GM06990 (cell line): ENCODE data around the gene TSPAN12.
A peak's percentile ranks its signal among the peaks of the same experiment; 100 is the strongest.
"Not testable (repeated sequence)": the region's sequence is repeated elsewhere in the genome, so short reads cannot be mapped to it uniquely, and the experiment has no call there.

ENCODE experiments used
- DNase-seq: peaks from one replicate; pipeline ENCODE4 v3.0.0-alpha.2; 2011; ENCODE audit not compliant: insufficient read length; ENCODE audit errors: extremely low read depth
- H3K27me3 ChIP-seq: replicated peaks from 2 replicates; pipeline ENCODE4 v1.6.0; 2011; ENCODE audit warnings: low read length; ENCODE audit not compliant: control insufficient read depth, insufficient read depth
- H3K36me3 ChIP-seq: 2 replicates; pipeline ENCODE4 v1.5.1; 2011; ENCODE audit warnings: low read length; ENCODE audit not compliant: control insufficient read depth, insufficient read depth
- H3K4me3 ChIP-seq: replicated peaks from 2 replicates; pipeline ENCODE4 v1.5.1; 2011; ENCODE audit warnings: low read depth, mild to moderate bottlenecking, control low read depth, low read length
- CTCF ChIP-seq: IDR thresholded peaks from 2 replicates; pipeline ENCODE4 v1.5.1; 2011; ENCODE audit warnings: low read length, control low read depth, mild to moderate bottlenecking, inconsistent platforms; ENCODE audit not compliant: insufficient read depth, poor library complexity, severe bottlenecking

Gene TSPAN12

GRCh38 chr7:120857588-120858573 is at the start of gene TSPAN12:
TSPAN12 (minus strand) TSS chr7:120858144; CDS start chr7:120856763, 1,381 bp downstream.
- no peaks in the 10 kb centered on the region for H3K36me3 ChIP-seq
- H3K27me3 ChIP-seq, result no peaks in the 10 kb centered on the region
- peak within 1 kb of the TSS; percentile 85 for H3K4me3 ChIP-seq
- peak; percentile 46 for TF ChIP-seq CTCF
- peak; percentile 87 for DNase-seq

- TF ChIP-seq CTCF, result peak; percentile 4
- Histone ChIP-seq H3K36me3 (no peaks in the 10 kb centered on the region), H3K27me3 (no peaks in the 10 kb centered on the region), H3K4me3 (no peak overlapping the region)
- peak; percentile 3 for DNase-seq
Measured at GRCh38 chr7:120898715-120899499, 41.0 kb upstream of the TSPAN12 start.

GRCh38 chr7:120895253-120895652 is 37.3 kb upstream of the TSPAN12 start:
- not testable (repeated sequence) for H3K27me3 ChIP-seq, H3K36me3 ChIP-seq, DNase-seq, H3K4me3 ChIP-seq

GRCh38 chr7:120885602-120886001 is 27.7 kb upstream of the TSPAN12 start:
- H3K36me3 ChIP-seq, H3K4me3 ChIP-seq, DNase-seq, H3K27me3 ChIP-seq: not testable (repeated sequence)

- DNase-seq, result no peak
- TF ChIP-seq CTCF, result no peak
- no peaks in the 10 kb centered on the region for H3K36me3 ChIP-seq
- no peak overlapping the region for H3K4me3 ChIP-seq
- no peaks in the 10 kb centered on the region for H3K27me3 ChIP-seq
Measured at GRCh38 chr7:120877701-120878100, 19.8 kb upstream of the TSPAN12 start.

- no peak for TF ChIP-seq CTCF
- no peak for DNase-seq
- H3K4me3 ChIP-seq, result no peak overlapping the region
- H3K27me3 ChIP-seq, result no peaks in the 10 kb centered on the region
- no peaks in the 10 kb centered on the region for H3K36me3 ChIP-seq
Measured at GRCh38 chr7:120876922-120877321, 19.0 kb upstream of the TSPAN12 start.
